ENCODE data around the gene SYNE1.

- TF ChIP-seq, protein P1, sequence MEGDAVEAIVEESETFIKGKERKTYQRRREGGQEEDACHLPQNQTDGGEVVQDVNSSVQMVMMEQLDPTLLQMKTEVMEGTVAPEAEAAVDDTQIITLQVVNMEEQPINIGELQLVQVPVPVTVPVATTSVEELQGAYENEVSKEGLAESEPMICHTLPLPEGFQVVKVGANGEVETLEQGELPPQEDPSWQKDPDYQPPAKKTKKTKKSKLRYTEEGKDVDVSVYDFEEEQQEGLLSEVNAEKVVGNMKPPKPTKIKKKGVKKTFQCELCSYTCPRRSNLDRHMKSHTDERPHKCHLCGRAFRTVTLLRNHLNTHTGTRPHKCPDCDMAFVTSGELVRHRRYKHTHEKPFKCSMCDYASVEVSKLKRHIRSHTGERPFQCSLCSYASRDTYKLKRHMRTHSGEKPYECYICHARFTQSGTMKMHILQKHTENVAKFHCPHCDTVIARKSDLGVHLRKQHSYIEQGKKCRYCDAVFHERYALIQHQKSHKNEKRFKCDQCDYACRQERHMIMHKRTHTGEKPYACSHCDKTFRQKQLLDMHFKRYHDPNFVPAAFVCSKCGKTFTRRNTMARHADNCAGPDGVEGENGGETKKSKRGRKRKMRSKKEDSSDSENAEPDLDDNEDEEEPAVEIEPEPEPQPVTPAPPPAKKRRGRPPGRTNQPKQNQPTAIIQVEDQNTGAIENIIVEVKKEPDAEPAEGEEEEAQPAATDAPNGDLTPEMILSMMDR (IDR thresholded peaks at IDR 0.05; ENCODE audit: poor library complexity): no peak
- TF ChIP-seq EZH2 (IDR thresholded peaks at IDR 0.05; ENCODE audit: borderline replicate concordance) (no peak), EZH2phosphoT487 (IDR thresholded peaks at IDR 0.05; ENCODE audit: low read depth, severe bottlenecking, unreplicated experiment) (no peak)
These were observed 140.4 kb downstream of the SYNE1 start for GRCh38 chr6:152496731-152497130.
